Pulmonary artery endothelial cell (primary cell): ENCODE measurements around the gene TBC1D3C. TPM values are rescaled to one million over a fixed set of nuclear protein-coding genes. Genes with fewer than 3 reads are reported as not detected.
"Not testable (repeated sequence)": the region's sequence is repeated elsewhere in the genome, so short reads cannot be mapped to it uniquely, and the experiment has no call there.

ENCODE experiments used
- DNase-seq: peaks from one replicate; pipeline ENCODE4 v3.0.0-alpha.2; 2011; ENCODE audit warnings: low read depth, low spot score
- total RNA-seq: library from RNA; depleted of rRNA; stranded (reverse); fragments of >200 nt; gene quantifications from 2 replicates; pipeline ENCODE4 v1.2.3, GENCODE V29; 2014

Gene TBC1D3C
- 0.39 TPM in 1 of 2 replicates, not detected in the other for total RNA-seq

- not testable (repeated sequence) for DNase-seq
These were observed at the start of gene TBC1D3C for GRCh38 chr17:38068534-38068933. Gene TBC1D3C (minus strand): TSS chr17:38068634. CDS start chr17:38067066, 1,568 bp downstream.

DNA sequence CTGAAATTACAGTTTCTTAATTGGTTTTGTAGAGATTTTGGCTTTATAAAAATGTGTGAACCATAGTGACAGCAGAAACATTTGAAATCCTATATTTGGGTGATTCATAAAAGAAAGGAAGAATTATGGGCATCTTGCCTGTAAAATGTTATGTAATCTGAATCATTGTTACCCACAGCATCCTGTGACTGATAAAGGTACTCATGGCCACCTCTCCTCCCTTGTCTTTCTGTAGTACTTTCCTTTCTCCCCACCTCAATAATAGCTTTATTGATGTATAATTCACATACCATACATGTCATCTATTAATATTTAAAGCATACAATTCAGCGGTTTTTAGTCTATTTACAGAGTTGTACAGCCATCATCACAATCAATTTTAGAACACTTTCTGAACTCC is 30.8 kb upstream of the TBC1D3C start:
- DNase-seq, result not testable (repeated sequence)

DNA sequence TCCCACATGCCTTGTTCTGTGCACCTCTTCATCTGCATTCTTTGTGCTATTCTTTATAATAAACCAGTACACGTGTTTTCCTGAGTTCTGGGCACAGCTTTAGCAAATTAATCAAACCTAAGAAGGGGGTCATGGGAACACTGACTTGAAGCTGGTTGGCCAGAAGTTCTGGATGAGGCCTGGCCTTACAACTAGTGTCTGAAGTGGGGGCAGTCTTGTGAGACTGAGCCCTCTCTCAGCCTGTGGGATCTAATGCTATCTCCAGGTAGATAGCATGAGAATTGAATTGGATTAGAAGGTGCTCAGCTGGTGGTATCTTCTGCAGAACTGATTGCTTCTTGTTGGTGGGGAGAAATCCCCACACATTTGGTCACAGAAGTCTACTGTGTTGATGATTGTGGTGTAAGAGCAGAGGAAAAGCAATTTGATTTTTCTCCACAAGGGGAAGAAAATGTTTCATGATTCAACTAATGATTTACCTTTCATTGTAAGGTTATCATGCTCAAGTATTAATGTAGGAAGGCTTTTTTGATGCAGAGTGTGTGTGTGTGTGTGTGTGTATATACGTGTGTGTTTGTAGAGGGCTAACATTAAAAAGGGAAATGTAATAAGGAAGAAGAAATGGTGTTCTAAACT is 25.7 kb upstream of the TBC1D3C start:
- not testable (repeated sequence) for DNase-seq

GRCh38 chr17:38088120-38088519 is 19.7 kb upstream of the TBC1D3C start:
- not testable (repeated sequence) for DNase-seq

DNA sequence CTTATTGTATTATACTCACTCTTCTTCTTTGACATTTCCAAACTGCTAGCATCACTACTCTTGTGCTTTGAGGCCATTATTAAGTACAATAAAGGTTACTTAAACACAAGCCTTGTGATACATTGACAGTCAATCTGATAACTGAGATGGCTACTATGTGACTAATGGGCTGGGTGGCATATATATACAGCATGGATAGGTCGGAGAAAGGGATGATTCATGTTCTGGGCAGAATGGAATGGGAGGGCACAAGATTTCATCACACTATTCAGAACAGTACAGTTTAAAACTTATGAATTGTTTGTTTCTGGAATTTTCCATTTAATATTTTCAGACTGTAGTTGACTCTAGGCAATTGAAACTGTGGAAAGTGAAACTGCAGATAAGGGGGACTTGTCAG is 18.9 kb upstream of the TBC1D3C start:
- DNase-seq, result not testable (repeated sequence)

Other genes starting within 250 kb of the TBC1D3C start
- gene TBC1D3K, start 144.2 kb downstream of the TBC1D3C start, total RNA-seq, result not detected in 2 replicates
- gene TBC1D3L, start 79.6 kb downstream of the TBC1D3C start, total RNA-seq, result 1.0 and 1.2 TPM in 2 replicates
- 0.32 TPM in 1 of 2 replicates, not detected in the other for gene TBC1D3D, start 64.7 kb downstream of the TBC1D3C start, total RNA-seq
- gene TBC1D3E, start 59.3 kb upstream of the TBC1D3C start, total RNA-seq, result not detected in 2 replicates
- gene TBC1D3, start 123.9 kb upstream of the TBC1D3C start, total RNA-seq, result not detected in 2 replicates
- gene MRPL45, start 228.5 kb upstream of the TBC1D3C start, total RNA-seq, result 40.2 and 42.1 TPM in 2 replicates